ENCODE measurements around the gene ZFR2.
"Not testable (repeated sequence)": the region's sequence is repeated elsewhere in the genome, so short reads cannot be mapped to it uniquely, and the experiment has no call there.

The ZFR2 gene

GRCh38 chr19:3882041-3882384 is 13.2 kb upstream of the ZFR2 start:
- H3K27me3 Mint-ChIP-seq: peaks cover 29% of the 10 kb centered on the region
- H3K4me1 Mint-ChIP-seq: peaks cover 13% of the 10 kb centered on the region
- H3K36me3 Mint-ChIP-seq: no peaks in the 10 kb centered on the region
- H3K9me3 Mint-ChIP-seq: no peaks in the 10 kb centered on the region
- H3K4me3 Mint-ChIP-seq: peak overlapping the region; percentile 20
- H3K27ac Mint-ChIP-seq: no peak overlapping the region

GRCh38 chr19:3881272-3882040 is 12.6 kb upstream of the ZFR2 start:
- H3K36me3 Mint-ChIP-seq: no peaks in the 10 kb centered on the region
- peaks cover 29% of the 10 kb centered on the region for H3K27me3 Mint-ChIP-seq
- peaks cover 13% of the 10 kb centered on the region for H3K4me1 Mint-ChIP-seq
- no peak overlapping the region for H3K4me3 Mint-ChIP-seq
- H3K27ac Mint-ChIP-seq: no peak overlapping the region
- H3K9me3 Mint-ChIP-seq: no peaks in the 10 kb centered on the region

GRCh38 chr19:3880471-3881271 is 11.8 kb upstream of the ZFR2 start, which contains the start of gene ATCAY:
ATCAY (plus strand) TSS chr19:3880685; CDS start chr19:3885768, 5,083 bp downstream.
- Mint-ChIP-seq H3K4me3 (no peak within 1 kb of the TSS), H3K27ac (no peak within 1 kb of the TSS), H3K27me3 (peaks cover 29% of the 10 kb centered on the region)

GRCh38 chr19:3879656-3880055 is 10.8 kb upstream of the ZFR2 start:
- Mint-ChIP-seq H3K27ac (no peak overlapping the region), H3K27me3 (peaks cover 29% of the 10 kb centered on the region), H3K4me3 (no peak overlapping the region), H3K36me3 (no peaks in the 10 kb centered on the region), H3K4me1 (peaks cover 13% of the 10 kb centered on the region), H3K9me3 (no peaks in the 10 kb centered on the region)

More at GRCh38 chr19:3880471-3881271, 11.8 kb upstream of the ZFR2 start, which contains the start of gene ATCAY:
- Mint-ChIP-seq H3K36me3 (no peaks in the 10 kb centered on the region), H3K9me3 (no peaks in the 10 kb centered on the region), H3K4me1 (peaks cover 13% of the 10 kb centered on the region)

- H3K4me1 Mint-ChIP-seq, H3K27ac Mint-ChIP-seq, H3K4me3 Mint-ChIP-seq, H3K36me3 Mint-ChIP-seq, H3K9me3 Mint-ChIP-seq: not testable (repeated sequence)
- peaks cover 16% of the 10 kb centered on the region for H3K27me3 Mint-ChIP-seq
These were observed 5.9 kb upstream of the ZFR2 start for GRCh38 chr19:3874695-3875094.

GRCh38 chr19:3873151-3873550 is 4.3 kb upstream of the ZFR2 start:
- H3K27me3 Mint-ChIP-seq: peaks cover 20% of the 10 kb centered on the region
- no peak overlapping the region for H3K4me3 Mint-ChIP-seq
- H3K36me3 Mint-ChIP-seq: peaks cover 5% of the 10 kb centered on the region
- peaks cover 8% of the 10 kb centered on the region for H3K4me1 Mint-ChIP-seq
- H3K9me3 Mint-ChIP-seq: no peaks in the 10 kb centered on the region
- no peak overlapping the region for H3K27ac Mint-ChIP-seq

- Mint-ChIP-seq H3K27me3 (peaks cover 30% of the 10 kb centered on the region), H3K27ac (no peak overlapping the region), H3K4me1 (peaks cover 11% of the 10 kb centered on the region), H3K9me3 (no peaks in the 10 kb centered on the region), H3K36me3 (peaks cover 5% of the 10 kb centered on the region), H3K4me3 (peak overlapping the region; percentile 7)
These were observed 668 bp downstream of the ZFR2 start for GRCh38 chr19:3867971-3868769.

GRCh38 chr19:3866910-3867638 is 1.8 kb downstream of the ZFR2 start:
- Mint-ChIP-seq H3K27me3 (peaks cover 29% of the 10 kb centered on the region), H3K36me3 (peaks cover 5% of the 10 kb centered on the region), H3K4me3 (peak overlapping the region; percentile 23), H3K27ac (no peak overlapping the region), H3K4me1 (peaks cover 11% of the 10 kb centered on the region), H3K9me3 (no peaks in the 10 kb centered on the region)

GRCh38 chr19:3863648-3864047 is 5.2 kb downstream of the ZFR2 start:
- H3K36me3 Mint-ChIP-seq: no peaks in the 10 kb centered on the region
- H3K4me1 Mint-ChIP-seq: peaks cover 4% of the 10 kb centered on the region
- no peak overlapping the region for H3K27ac Mint-ChIP-seq
- peaks cover 19% of the 10 kb centered on the region for H3K27me3 Mint-ChIP-seq
- no peak overlapping the region for H3K4me3 Mint-ChIP-seq
- no peaks in the 10 kb centered on the region for H3K9me3 Mint-ChIP-seq

GRCh38 chr19:3862826-3863500 is 5.9 kb downstream of the ZFR2 start:
- no peaks in the 10 kb centered on the region for H3K36me3 Mint-ChIP-seq
- no peak overlapping the region for H3K27ac Mint-ChIP-seq
- peaks cover under 1% of the 10 kb centered on the region for H3K4me1 Mint-ChIP-seq

GRCh38 chr19:3860499-3860898 is 8.3 kb downstream of the ZFR2 start:
- Mint-ChIP-seq H3K4me3 (no peak overlapping the region), H3K4me1 (no peaks in the 10 kb centered on the region), H3K27ac (no peak overlapping the region), H3K27me3 (no peaks in the 10 kb centered on the region), H3K9me3 (no peaks in the 10 kb centered on the region), H3K36me3 (no peaks in the 10 kb centered on the region)

More at GRCh38 chr19:3862826-3863500, 5.9 kb downstream of the ZFR2 start:
- H3K9me3 Mint-ChIP-seq: no peaks in the 10 kb centered on the region
- peaks cover 16% of the 10 kb centered on the region for H3K27me3 Mint-ChIP-seq
- no peak overlapping the region for H3K4me3 Mint-ChIP-seq

- Mint-ChIP-seq H3K36me3 (no peaks in the 10 kb centered on the region), H3K4me1 (no peaks in the 10 kb centered on the region), H3K9me3 (no peaks in the 10 kb centered on the region), H3K27me3 (no peaks in the 10 kb centered on the region), H3K4me3 (no peak overlapping the region), H3K27ac (no peak overlapping the region)
These were observed 11.3 kb downstream of the ZFR2 start for GRCh38 chr19:3857449-3858003.

GRCh38 chr19:3855320-3855719 is 13.5 kb downstream of the ZFR2 start:
- Mint-ChIP-seq H3K36me3 (peaks cover 3% of the 10 kb centered on the region), H3K27ac (no peak overlapping the region), H3K4me3 (no peak overlapping the region), H3K9me3 (peaks cover 5% of the 10 kb centered on the region), H3K27me3 (no peaks in the 10 kb centered on the region), H3K4me1 (no peaks in the 10 kb centered on the region)

GRCh38 chr19:3852614-3853254 is 16.1 kb downstream of the ZFR2 start:
- Mint-ChIP-seq H3K27ac (no peak overlapping the region), H3K27me3 (no peaks in the 10 kb centered on the region), H3K9me3 (peaks cover 5% of the 10 kb centered on the region), H3K4me3 (no peak overlapping the region), H3K4me1 (no peaks in the 10 kb centered on the region), H3K36me3 (peaks cover 3% of the 10 kb centered on the region)

Measured in activated naive CD4-positive, alpha-beta T cell treated with anti-CD3 and anti-CD28 coated beads, Interleukin-2, amount 50 U/mL, for 24 hours (primary cell).